Mononuclear cell (primary cell): Measurements from ENCODE around the gene SYNDIG1L. TPM values are rescaled to one million over a fixed set of nuclear protein-coding genes. Genes with fewer than 3 reads are reported as not detected.
"Not testable (repeated sequence)": the region's sequence is repeated elsewhere in the genome, so short reads cannot be mapped to it uniquely, and the experiment has no call there.

Experiments used
- H3K27me3 ChIP-seq: 2 replicates; pipeline ENCODE4 v1.6.0; 2011; ENCODE audit warnings: low read length, control low read depth; ENCODE audit not compliant: insufficient read depth
- H3K4me1 ChIP-seq: 2 replicates; pipeline ENCODE4 v1.5.1; 2011; ENCODE audit warnings: mild to moderate bottlenecking, low read length, control low read depth; ENCODE audit not compliant: insufficient read depth
- H3K4me3 ChIP-seq: 2 replicates; pipeline ENCODE4 v1.5.1; 2011; ENCODE audit warnings: mild to moderate bottlenecking, low read length, moderate library complexity
- H3K9me3 ChIP-seq: 2 replicates; pipeline ENCODE4 v1.5.1; 2011; ENCODE audit warnings: low read depth, mild to moderate bottlenecking, control low read depth, low read length
- total RNA-seq: library from RNA; depleted of rRNA; stranded (reverse); fragments of >200 nt; gene quantifications from one replicate; pipeline ENCODE4 v1.2.3, GENCODE V29; 2012

SYNDIG1L gene
- total RNA-seq: not detected

DNA sequence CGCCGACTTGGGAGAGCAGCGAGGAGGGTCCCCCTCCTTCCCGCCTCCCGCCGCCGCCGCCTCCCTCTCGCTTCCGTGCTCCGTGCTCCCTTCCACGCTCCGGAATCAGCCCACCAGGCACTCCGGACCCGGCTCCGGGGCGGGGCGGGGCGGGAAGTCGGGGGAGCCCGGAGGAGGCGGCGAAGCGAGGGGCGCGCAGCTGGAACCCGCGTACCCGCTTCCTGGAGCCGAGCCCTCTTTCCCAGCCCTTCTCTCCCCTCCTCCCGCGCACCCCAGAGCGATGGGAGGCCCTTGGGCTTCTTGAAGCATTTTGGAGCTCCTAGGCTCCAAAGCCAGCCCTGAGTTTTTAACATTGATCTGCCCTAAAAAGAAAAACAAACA, at the start of gene SYNDIG1L:
Gene SYNDIG1L (minus strand): TSS at position 9 of the 381 bp plus-strand sequence. CDS start 16,466 bp downstream, outside the sequence.
- Histone ChIP-seq H3K4me3 (no peak within 1 kb of the TSS), H3K27me3 (peaks cover 31% of the 10 kb centered on the region), H3K4me1 (no peaks in the 10 kb centered on the region), H3K9me3 (no peaks in the 10 kb centered on the region)

DNA sequence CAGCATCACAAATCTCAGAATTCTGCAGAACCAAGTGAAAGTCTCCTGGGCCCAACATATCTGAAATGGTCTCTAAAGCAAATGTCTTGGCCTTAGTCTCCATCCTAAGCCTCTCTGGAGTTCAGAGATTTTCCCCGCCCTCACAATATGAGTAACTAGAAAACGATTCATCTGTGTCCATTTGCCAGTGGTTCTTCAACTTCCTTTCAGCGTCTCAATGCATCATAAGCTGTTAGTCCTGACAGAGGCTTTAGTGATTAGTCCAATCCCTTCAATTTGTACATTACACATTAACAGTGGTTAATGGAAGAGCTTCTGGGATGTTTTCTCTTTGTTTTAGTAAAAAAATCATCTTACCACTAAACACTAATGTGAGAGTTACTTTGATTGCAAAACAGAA, 49.7 kb upstream of the SYNDIG1L start:
- Histone ChIP-seq H3K4me3 (no peak overlapping the region), H3K4me1 (no peaks in the 10 kb centered on the region), H3K27me3 (no peaks in the 10 kb centered on the region), H3K9me3 (no peaks in the 10 kb centered on the region)

DNA sequence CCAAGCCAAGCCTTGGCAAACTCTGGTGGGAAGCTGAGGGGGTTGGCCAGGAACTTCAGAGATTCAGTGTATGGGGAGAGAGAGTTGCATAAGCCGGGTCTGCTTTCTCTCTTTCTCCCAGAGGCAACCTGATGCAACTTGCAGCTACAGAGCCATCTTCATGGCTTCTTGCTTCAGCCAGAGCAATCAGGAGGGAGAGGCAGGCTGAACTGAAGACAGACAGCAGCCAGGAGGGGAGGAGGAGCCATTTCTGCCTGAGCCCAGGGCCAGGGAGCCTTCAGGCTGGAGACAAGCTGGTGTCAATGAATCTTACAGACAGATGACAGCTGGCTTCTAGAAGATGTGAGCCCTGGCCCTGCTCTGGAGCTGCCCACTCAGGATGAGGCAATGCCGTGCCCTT, 48.4 kb upstream of the SYNDIG1L start:
- Histone ChIP-seq H3K4me1 (no peaks in the 10 kb centered on the region), H3K9me3 (no peaks in the 10 kb centered on the region), H3K4me3 (no peak overlapping the region), H3K27me3 (no peaks in the 10 kb centered on the region)

DNA sequence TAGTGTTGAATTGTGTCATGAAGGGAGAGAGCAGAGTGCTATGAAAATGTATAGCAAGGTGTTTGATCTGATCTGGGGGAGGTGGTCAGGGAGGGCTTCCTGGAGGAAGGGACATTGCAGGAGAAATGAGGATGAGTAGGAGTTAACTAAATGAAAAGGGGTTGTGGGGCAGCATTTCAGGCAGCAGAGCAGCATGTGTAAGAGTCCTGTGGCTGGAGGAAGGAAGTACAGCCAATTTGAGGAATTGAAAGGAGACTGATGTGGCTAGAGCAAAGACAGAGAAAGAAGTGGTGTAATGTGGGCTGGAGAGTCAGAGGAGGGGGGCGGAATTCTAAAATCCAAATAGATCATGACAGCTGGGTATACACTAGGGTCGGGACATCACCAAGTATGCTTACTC, 46.6 kb upstream of the SYNDIG1L start:
- H3K27me3 ChIP-seq: no peaks in the 10 kb centered on the region
- H3K4me3 ChIP-seq: no peak overlapping the region
- no peaks in the 10 kb centered on the region for H3K9me3 ChIP-seq
- no peaks in the 10 kb centered on the region for H3K4me1 ChIP-seq

DNA sequence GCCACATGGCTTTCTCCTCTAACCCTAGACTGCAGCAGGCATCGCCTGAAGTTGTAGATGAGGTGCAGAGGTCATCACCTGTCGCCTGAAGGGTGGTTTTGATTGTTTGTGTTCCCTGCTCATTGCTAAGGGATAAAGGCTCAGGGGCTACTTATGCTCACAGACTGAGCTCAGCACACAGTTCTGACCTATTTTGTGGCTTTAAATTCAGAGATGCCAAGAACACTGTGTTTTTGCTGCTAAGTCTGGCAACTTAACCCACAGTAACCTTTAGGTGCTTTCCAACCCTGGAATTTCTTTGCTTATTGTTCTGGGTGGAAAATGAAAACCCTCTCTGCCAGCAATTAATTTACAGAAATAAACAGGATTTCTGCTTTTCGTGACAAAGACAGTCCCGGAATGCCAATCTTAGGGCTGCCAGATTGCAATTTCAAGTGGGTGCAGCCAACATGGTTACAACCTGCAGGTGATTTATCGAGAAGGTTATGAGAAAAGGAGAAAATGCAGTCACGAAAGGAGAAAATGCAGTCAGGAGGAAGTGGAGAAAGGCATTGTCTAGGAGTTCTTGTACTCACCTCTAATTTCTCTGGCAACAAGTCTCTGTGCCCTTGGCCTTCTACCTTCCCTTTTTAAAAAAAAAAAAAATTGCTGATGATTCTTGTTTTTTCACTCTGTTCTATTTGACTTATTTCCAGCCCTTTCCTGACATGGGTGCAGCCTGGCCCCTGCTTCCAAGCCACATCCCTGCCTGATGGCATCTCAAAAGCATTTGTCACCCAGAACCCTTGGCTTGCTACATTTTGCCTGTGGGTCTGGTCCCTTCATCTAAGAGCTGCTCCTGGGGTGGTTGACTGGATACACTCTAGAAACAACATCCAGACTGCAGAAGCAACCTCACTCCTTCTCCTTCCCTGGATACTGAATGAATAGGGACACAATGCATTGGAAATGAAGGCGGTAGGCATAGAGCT, 43.8 kb upstream of the SYNDIG1L start:
- no peaks in the 10 kb centered on the region for H3K27me3 ChIP-seq
- H3K4me3 ChIP-seq: no peak overlapping the region
- no peaks in the 10 kb centered on the region for H3K9me3 ChIP-seq
- H3K4me1 ChIP-seq: no peaks in the 10 kb centered on the region

DNA sequence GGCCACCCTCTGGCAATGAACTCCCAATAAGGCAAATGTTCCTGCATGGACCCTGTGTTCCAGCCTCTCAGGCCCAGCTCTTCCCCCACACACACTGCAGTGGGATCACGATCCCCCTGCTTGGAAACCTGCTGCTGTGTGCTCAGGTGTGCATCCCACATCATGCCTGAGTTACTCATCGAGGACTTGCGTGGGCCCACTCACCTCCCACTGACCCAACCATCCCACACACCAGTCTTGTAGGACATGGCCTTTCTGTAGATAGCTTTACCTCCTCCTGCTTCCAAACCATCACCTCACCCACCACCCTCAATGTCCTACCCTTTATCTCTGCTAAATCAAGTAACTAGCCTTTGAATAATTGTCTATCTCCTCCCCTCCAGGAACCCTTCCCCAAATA, 42.5 kb upstream of the SYNDIG1L start:
- Histone ChIP-seq H3K9me3 (no peaks in the 10 kb centered on the region), H3K27me3 (no peaks in the 10 kb centered on the region), H3K4me3 (no peak overlapping the region), H3K4me1 (no peaks in the 10 kb centered on the region)

DNA sequence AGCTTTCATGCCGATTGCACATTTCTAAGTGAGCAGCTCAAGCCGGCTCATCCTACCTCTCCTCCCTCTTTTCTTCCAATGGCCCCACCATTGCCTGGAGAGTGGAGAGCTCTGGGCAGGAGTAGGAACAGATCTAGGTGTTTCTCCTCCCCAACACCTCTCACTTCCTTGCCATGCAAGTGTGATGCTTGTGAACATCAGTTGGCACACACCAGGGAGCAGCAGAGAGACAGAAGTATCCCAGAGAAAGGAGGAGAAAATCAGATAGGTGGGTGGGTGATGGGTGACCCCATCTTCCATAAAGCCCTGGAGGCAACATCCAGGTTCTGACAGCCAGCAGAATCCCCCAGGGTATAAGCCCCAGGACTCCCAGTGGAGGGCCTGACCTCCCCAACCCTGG, 39.3 kb upstream of the SYNDIG1L start:
- Histone ChIP-seq H3K27me3 (no peaks in the 10 kb centered on the region), H3K4me3 (no peak overlapping the region)

DNA sequence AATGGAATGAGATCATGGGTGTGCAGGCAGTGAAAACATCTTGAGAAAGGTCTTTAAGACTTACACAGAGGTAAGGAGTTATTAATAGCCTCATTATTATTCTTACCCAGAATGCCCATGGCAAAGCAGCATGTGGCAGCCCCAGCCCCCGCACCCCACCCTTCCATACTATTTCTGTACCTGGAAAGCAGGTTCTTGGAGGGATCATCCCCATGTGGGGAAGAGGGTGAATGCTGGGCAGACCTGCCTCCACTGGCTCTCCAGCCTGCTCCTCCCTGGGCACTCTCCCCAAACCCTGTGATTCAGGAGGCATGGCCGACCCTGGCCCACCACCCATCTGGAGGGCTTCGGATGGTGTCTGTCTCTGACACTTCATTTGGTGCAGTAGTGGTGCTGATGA, 38.8 kb upstream of the SYNDIG1L start:
- Histone ChIP-seq H3K9me3 (no peaks in the 10 kb centered on the region), H3K4me3 (no peak overlapping the region), H3K4me1 (no peaks in the 10 kb centered on the region), H3K27me3 (no peaks in the 10 kb centered on the region)

More for the DNA sequence above, 39.3 kb upstream of the SYNDIG1L start:
- no peaks in the 10 kb centered on the region for H3K4me1 ChIP-seq
- no peaks in the 10 kb centered on the region for H3K9me3 ChIP-seq

DNA sequence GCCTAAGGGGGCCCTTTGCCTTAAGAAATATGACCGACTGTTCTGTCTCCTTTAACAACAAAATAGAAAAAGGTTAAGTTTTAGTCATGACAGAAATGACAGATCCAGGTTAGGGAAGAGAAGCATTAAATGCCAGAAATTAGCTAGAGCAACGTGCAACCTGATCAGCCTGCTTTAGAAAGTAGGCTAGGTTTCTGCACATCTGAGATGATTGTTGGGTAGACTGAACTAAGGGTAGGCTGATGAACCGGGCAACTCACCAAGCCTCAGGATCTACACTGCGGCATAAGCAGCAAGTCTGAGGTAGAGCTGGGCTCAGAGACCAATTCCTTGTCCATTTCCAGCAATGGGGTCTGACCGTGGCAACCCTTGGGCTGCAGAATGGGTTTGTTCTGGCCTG, 37.7 kb upstream of the SYNDIG1L start:
- Histone ChIP-seq H3K4me3 (no peak overlapping the region), H3K27me3 (no peaks in the 10 kb centered on the region), H3K9me3 (no peaks in the 10 kb centered on the region), H3K4me1 (no peaks in the 10 kb centered on the region)

DNA sequence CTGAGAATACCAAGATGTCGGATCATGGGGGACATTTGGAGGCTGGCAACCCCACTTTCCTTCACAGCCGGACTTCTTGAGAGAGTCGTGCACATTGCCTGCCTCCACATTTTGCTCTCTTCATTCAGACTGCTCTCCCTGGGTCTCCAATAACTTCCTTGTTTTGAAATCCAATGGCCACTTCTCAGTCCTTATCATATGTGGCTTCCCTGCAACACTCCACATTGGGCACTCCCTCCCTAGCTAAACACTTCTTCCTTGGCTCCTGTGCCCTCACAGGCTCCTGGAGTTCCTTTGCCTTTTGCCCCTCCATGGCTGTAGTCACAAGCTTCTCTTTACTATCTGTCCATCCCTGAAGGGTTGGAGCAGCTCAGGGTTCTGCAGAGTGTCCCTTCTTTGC, 37.0 kb upstream of the SYNDIG1L start:
- no peaks in the 10 kb centered on the region for H3K4me1 ChIP-seq
- no peaks in the 10 kb centered on the region for H3K9me3 ChIP-seq
- no peak overlapping the region for H3K4me3 ChIP-seq
- H3K27me3 ChIP-seq: no peaks in the 10 kb centered on the region

DNA sequence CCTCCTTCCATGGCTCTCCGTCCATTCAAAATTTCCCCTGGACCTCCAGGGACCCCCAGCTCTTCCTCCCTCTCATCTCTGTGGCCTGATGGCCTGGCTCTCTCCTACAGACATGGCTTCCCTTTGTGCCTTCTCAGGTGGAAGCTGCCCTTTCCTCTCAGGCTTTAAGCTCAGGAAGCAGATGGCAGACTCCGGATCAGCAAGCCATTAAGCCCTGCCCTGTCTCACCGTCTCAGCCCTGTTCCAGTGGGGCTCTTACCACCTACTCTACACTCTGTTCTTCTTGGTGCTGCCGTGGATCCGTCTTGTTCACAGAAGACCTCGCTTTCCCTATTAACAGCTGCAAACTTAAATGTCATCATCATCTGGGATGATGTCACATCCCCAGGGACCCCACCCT, 34.0 kb upstream of the SYNDIG1L start:
- H3K9me3 ChIP-seq: no peaks in the 10 kb centered on the region
- H3K4me3 ChIP-seq: no peak overlapping the region
- no peaks in the 10 kb centered on the region for H3K27me3 ChIP-seq
- no peaks in the 10 kb centered on the region for H3K4me1 ChIP-seq

DNA sequence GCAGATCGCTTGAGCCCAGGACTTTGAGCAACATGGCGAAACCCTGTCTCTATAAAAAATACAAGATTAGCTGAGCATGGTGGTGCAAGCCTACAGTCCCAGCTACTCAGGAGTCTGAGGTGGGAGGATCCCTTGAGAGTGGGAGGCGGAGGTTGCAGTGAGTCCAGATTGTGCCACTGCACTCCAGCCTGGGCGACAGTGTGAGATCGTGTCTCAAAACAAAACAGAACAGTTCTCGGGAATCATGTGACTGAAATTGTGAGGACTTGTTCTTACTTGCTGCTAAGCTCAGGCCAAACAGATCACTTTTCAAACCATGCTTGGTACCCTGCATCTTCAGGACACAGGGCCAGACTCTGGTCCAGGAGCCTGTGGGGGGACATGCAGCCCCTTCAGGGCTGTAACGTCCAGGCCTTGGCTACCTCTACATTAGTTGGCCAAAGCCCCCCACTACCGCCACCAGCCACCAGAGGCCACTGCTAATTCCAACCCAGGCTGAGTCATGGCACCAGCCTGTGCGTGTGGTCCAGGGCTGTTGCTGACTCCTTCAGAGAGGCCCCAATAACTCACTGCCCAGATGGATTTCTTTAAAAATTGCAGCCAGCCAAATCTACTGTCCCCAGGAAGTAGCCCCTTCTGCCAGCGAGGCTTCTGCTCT, 33.4 kb upstream of the SYNDIG1L start:
- Histone ChIP-seq H3K4me1 (no peaks in the 10 kb centered on the region), H3K9me3 (no peaks in the 10 kb centered on the region), H3K27me3 (no peaks in the 10 kb centered on the region), H3K4me3 (no peak overlapping the region)

DNA sequence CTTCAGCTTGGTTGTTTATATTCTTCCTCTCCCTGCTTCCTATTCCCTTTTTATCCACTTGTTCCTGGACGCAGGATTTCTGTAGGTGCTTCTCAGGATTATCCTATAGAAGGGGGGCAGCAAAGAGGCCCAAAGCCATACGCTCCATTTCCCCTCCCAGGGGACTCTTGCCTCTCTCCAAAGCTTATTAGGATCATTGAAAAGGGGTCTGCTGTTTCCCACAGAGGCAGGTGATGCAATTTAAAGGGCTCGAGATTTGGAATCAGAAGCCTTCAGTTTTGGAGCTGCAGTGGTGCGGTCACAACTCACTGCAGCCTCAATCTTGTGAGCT, 31.5 kb upstream of the SYNDIG1L start:
- no peaks in the 10 kb centered on the region for H3K27me3 ChIP-seq
- no peak overlapping the region for H3K4me3 ChIP-seq
- no peaks in the 10 kb centered on the region for H3K9me3 ChIP-seq
- no peaks in the 10 kb centered on the region for H3K4me1 ChIP-seq

DNA sequence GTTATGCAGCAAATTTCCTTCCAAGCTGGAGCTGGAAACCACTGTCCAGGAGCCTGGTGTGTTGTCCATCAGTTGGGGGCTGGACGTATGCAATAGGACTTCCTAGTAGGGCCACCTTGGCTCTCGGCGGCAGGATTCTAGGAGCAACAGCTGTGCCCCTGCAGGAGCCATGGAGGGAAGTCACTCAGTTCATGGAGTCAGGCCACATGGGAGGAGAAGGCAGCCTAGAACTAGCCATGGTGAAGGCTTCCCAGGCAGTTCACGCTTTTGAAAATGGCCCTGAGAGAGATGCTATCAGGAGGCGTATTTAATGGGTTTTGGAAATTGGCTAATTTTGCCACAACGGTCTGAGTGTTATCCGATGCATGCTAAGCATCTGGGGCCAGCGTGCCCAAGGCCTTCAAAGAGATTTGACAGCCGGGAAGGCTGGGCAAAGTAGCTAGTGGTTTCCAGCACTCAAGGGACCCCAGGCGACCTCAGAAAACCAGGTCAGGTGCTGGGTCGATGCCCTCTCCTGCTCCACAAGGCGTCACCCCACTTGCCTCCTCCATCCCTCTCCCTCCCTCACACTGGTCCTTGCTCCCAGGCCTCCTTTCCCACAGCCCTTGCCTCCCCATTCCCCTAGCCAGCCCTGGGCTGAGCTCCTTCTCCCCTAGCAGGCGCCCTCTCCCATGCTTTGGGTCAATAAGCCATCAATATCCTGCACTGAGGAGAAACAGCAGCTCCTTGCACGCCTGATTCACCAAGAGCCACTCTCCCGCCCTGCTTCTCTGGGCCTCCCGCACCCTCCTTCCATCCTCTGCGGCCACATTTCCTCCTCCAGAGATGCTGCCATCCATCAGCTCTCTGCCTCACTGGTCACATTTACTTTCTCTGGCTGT, 30.9 kb upstream of the SYNDIG1L start:
- no peaks in the 10 kb centered on the region for H3K9me3 ChIP-seq

DNA sequence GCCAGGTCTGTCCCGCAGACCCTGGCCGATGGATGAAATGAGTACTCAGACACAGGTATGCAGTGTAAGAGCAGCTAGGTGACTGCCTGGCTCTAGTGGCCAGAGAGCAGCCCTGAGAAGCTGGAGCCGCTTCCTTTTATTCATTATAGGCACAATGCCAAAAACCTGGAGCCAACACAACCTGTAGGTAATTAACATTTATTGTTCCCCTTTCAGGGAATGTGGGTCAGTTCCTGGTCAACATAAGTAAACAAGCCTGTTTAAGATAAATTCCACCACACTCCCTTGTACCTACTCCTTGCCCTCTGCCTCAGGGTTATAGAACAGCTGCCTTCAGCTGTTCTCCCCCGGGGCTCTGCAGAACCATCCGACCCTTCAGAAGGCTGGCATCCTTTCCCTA, 28.4 kb upstream of the SYNDIG1L start:
- not testable (repeated sequence) for H3K27me3 ChIP-seq, H3K4me3 ChIP-seq, H3K4me1 ChIP-seq, H3K9me3 ChIP-seq

More for the DNA sequence above, 30.9 kb upstream of the SYNDIG1L start:
- H3K4me3 ChIP-seq: no peak overlapping the region
- H3K4me1 ChIP-seq: no peaks in the 10 kb centered on the region
- H3K27me3 ChIP-seq: no peaks in the 10 kb centered on the region
